H9 (cell line): Measurements from ENCODE around the gene NUDT2. TPM values are rescaled to one million over a fixed set of nuclear protein-coding genes. Genes with fewer than 3 reads are reported as not detected.

Source experiments
- DNase-seq: peaks from one replicate; pipeline ENCODE4 v3.0.0-alpha.2; 2017
- H2AFZ ChIP-seq: one replicate; pipeline ENCODE4 v1.6.1; 2013; ENCODE audit warnings: mild to moderate bottlenecking, low read length, control low read depth, moderate library complexity
- H2AK5ac ChIP-seq: 2 replicates; pipeline ENCODE4 v1.6.1; 2013; ENCODE audit warnings: low read length, control low read depth, mixed read lengths; ENCODE audit not compliant: insufficient read length
- H2BK120ac ChIP-seq: one replicate; pipeline ENCODE4 v1.6.1; 2013; ENCODE audit warnings: low read depth, mild to moderate bottlenecking, low read length, control low read depth, inconsistent platforms; ENCODE audit not compliant: poor library complexity, severe bottlenecking
- H2BK12ac ChIP-seq: 2 replicates; pipeline ENCODE4 v1.6.1; 2013; ENCODE audit warnings: low read length, control low read depth, mixed read lengths, low read depth; ENCODE audit not compliant: insufficient read length
- H2BK15ac ChIP-seq: 2 replicates; pipeline ENCODE4 v1.6.1; 2013; ENCODE audit warnings: low read depth, low read length, control low read depth
- H2BK20ac ChIP-seq: one replicate; pipeline ENCODE4 v1.6.1; 2013; ENCODE audit warnings: low read depth, mild to moderate bottlenecking, low read length, control low read depth, inconsistent platforms; ENCODE audit not compliant: poor library complexity, severe bottlenecking
- H2BK5ac ChIP-seq: 2 replicates; pipeline ENCODE4 v1.6.1; 2013; ENCODE audit warnings: low read length, control low read depth, mixed read lengths; ENCODE audit not compliant: insufficient read length
- H3K14ac ChIP-seq: 2 replicates; pipeline ENCODE4 v1.6.1; 2013; ENCODE audit warnings: low read length, control low read depth; ENCODE audit not compliant: insufficient read depth
- H3K18ac ChIP-seq: 2 replicates; pipeline ENCODE4 v1.6.1; 2013; ENCODE audit warnings: low read depth, mild to moderate bottlenecking, mixed read lengths, low read length, control low read depth; ENCODE audit not compliant: insufficient read length
- H3K23ac ChIP-seq: 2 replicates; pipeline ENCODE4 v1.6.1; 2013; ENCODE audit warnings: low read length, control low read depth, mixed read lengths, low read depth; ENCODE audit not compliant: insufficient read length
- H3K23me2 ChIP-seq: 2 replicates; pipeline ENCODE4 v1.6.1; 2013; ENCODE audit warnings: low read depth, mild to moderate bottlenecking, mixed read lengths, low read length, control low read depth; ENCODE audit not compliant: insufficient read length, poor library complexity, severe bottlenecking
- H3K27ac ChIP-seq: 2 replicates; pipeline ENCODE4 v1.5.1; 2013; ENCODE audit warnings: low read length, control low read depth, mixed read lengths, low read depth; ENCODE audit not compliant: insufficient read length
- H3K27me3 ChIP-seq: 2 replicates; pipeline ENCODE4 v1.6.1; 2013; ENCODE audit warnings: low read length, control low read depth, inconsistent platforms; ENCODE audit not compliant: insufficient read depth
- H3K4ac ChIP-seq: 2 replicates; pipeline ENCODE4 v1.6.1; 2013; ENCODE audit warnings: low read depth, mild to moderate bottlenecking, control low read depth, inconsistent platforms, low read length, moderate library complexity
- H3K4me1 ChIP-seq: 2 replicates; pipeline ENCODE4 v1.6.1; 2013; ENCODE audit warnings: low read length, control low read depth, inconsistent platforms; ENCODE audit not compliant: insufficient read depth
- H3K4me2 ChIP-seq: 2 replicates; pipeline ENCODE4 v1.6.1; 2013; ENCODE audit warnings: low read length, control low read depth, mixed read lengths; ENCODE audit not compliant: insufficient read length, insufficient read depth
- H3K56ac ChIP-seq: 2 replicates; pipeline ENCODE4 v1.6.1; 2013; ENCODE audit warnings: low read depth, mild to moderate bottlenecking, mixed read lengths, low read length, control low read depth; ENCODE audit not compliant: insufficient read length
- H3K79me1 ChIP-seq: 2 replicates; pipeline ENCODE4 v1.6.1; 2013; ENCODE audit warnings: low read depth, mild to moderate bottlenecking, moderate library complexity, low read length, control low read depth, inconsistent platforms; ENCODE audit not compliant: insufficient read depth, poor library complexity, severe bottlenecking
- H3K79me2 ChIP-seq: 2 replicates; pipeline ENCODE4 v1.6.1; 2013; ENCODE audit warnings: low read length, control low read depth, inconsistent platforms; ENCODE audit not compliant: insufficient read depth
- H3K9ac ChIP-seq: 2 replicates; pipeline ENCODE4 v1.6.1; 2013; ENCODE audit warnings: low read length, control low read depth, mixed read lengths; ENCODE audit not compliant: insufficient read length; ENCODE audit errors: extremely low read depth
- H3K9me3 ChIP-seq: one replicate; pipeline ENCODE4 v1.6.1; 2013; ENCODE audit warnings: low read depth, low read length, inconsistent platforms; ENCODE audit not compliant: control insufficient read depth
- H3T11ph ChIP-seq: one replicate; pipeline ENCODE4 v1.6.1; 2013; ENCODE audit warnings: mild to moderate bottlenecking, low read length, control low read depth, inconsistent platforms
- H4K20me1 ChIP-seq: one replicate; pipeline ENCODE4 v1.6.1; 2013; ENCODE audit not compliant: control insufficient read depth, insufficient read length, insufficient read depth
- H4K5ac ChIP-seq: 2 replicates; pipeline ENCODE4 v1.6.1; 2013; ENCODE audit warnings: low read depth, mild to moderate bottlenecking, mixed read lengths, low read length, control low read depth; ENCODE audit not compliant: insufficient read length
- H4K8ac ChIP-seq: replicated peaks from 2 replicates; pipeline ENCODE4 v1.6.1; 2013; ENCODE audit warnings: low read length, control low read depth, mixed read lengths, low read depth; ENCODE audit not compliant: insufficient read length
- H4K91ac ChIP-seq: 2 replicates; pipeline ENCODE4 v1.6.1; 2013; ENCODE audit warnings: low read depth, mild to moderate bottlenecking, moderate library complexity, mixed read lengths, low read length, control low read depth; ENCODE audit not compliant: insufficient read length
- H3K27ac Mint-ChIP-seq, 3 experiments: 2 replicates in 2 of 3; 3 replicates in 1 of 3; pipeline ENCODE4 v1.8.0; 2020 to 2021; ENCODE audit warnings: mixed read lengths in 3 of 3, mild to moderate bottlenecking in 1 of 3, moderate library complexity in 1 of 3
- H3K27me3 Mint-ChIP-seq: 2 replicates; pipeline ENCODE4 v1.8.0; 2021; ENCODE audit warnings: low read depth, mild to moderate bottlenecking, moderate library complexity, mixed read lengths
- H3K36me3 Mint-ChIP-seq, 3 experiments: 2 replicates in 2 of 3; 3 replicates in 1 of 3; pipeline ENCODE4 v1.8.0; 2020 to 2021; ENCODE audit warnings: low read depth in 3 of 3, mixed read lengths in 3 of 3; ENCODE audit not compliant: insufficient read depth in 1 of 3
- H3K4me1 Mint-ChIP-seq, 2 experiments: 2 replicates each; pipeline ENCODE4 v1.8.0; 2020; ENCODE audit warnings: mixed read lengths in 2 of 2
- H3K4me3 Mint-ChIP-seq, 2 experiments: 2 replicates in 1 of 2; 3 replicates in 1 of 2; pipeline ENCODE4 v1.8.0; 2020 to 2021; ENCODE audit warnings: mild to moderate bottlenecking in 2 of 2, mixed read lengths in 2 of 2, moderate library complexity in 1 of 2
- H3K9me3 Mint-ChIP-seq, 2 experiments: 2 replicates in 1 of 2; 3 replicates in 1 of 2; pipeline ENCODE4 v1.8.0; 2020; ENCODE audit warnings: mild to moderate bottlenecking in 2 of 2, mixed read lengths in 2 of 2, moderate library complexity in 1 of 2
- CTCF ChIP-seq: fragments of 200-600 bp; sonication (generic); conservative IDR thresholded peaks from 3 replicates; pipeline ENCODE4 v1.8.0; 2021; ENCODE audit warnings: antibody characterized with exemption, mild to moderate bottlenecking
- WGBS: extraction: QIAGEN DNeasy Blood & Tissue Kit; methylation state at CpG from one replicate; pipeline ENCODE4 v1.1.7; 2013; ENCODE audit warnings: missing lambda C conversion rate, low lambda C conversion rate, mixed read lengths; ENCODE audit not compliant: insufficient read length; ENCODE audit errors: extremely low coverage; 5-methylcytosine and 5-hydroxymethylcytosine counted together
- total RNA-seq: library from RNA; stranded (reverse); gene quantifications from 2 replicates; pipeline ENCODE4 v1.2.1, GENCODE V29; 2021

NUDT2 gene
- total RNA-seq, 1 experiment from 2014 or later = 14.1 TPM

DNA sequence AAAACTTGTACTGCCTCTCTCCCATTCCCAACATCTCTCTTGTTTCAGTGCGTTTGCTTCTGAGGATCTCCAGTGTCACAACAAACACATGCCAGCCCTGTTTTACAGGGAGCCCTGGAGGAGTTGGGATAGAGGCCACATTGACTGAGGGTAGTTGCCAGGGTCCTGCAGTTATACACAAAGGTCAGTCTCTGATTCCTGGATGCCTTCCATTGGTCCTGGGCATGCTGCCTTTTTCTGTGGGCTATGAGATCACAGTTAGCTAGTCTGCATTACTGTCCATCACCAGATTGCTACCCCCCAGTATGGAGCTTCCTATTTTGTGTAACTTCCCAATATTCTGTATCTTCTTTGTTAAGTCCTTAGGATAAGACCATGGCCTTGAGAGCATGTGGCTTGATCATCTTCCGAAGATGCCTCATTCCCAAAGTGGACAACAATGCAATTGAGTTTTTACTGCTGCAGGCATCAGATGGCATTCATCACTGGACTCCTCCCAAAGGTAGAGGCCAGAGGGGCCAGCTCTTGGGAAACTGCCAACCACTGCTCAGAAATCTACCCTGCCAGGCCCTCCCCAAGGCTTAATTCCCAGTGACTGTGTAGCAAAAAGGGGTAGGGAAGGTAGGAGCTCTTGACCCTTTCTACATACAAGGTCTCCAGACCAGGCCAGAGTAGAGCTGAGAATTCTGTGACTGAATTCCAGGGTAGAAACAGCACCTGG, 9.5 kb downstream of the NUDT2 start:
- no peak overlapping the region for H4K5ac ChIP-seq
- no peak overlapping the region for H3K18ac ChIP-seq
- no peaks in the 10 kb centered on the region for H3K9me3 Mint-ChIP-seq
- H2BK20ac ChIP-seq = no peak overlapping the region
- no peaks in the 10 kb centered on the region for H3K79me1 ChIP-seq
- peaks cover 4 to 40% (median 28%) of the 10 kb centered on the region in 3 experiments; a peak in 6 of 7 replicates for H3K36me3 Mint-ChIP-seq
- no peak for TF ChIP-seq CTCF
- no peak for DNase-seq
- no peak overlapping the region for H2BK120ac ChIP-seq
- H3K79me2 ChIP-seq = no peaks in the 10 kb centered on the region
- no peaks in the 10 kb centered on the region for H3K27me3 ChIP-seq
- H4K91ac ChIP-seq = no peak overlapping the region
- H2BK5ac ChIP-seq = no peak overlapping the region
- no peak overlapping the region for H3K27ac ChIP-seq
- no CpG with 5 or more reads among the region's 2 CpGs for WGBS
- no peak overlapping the region for H3K4ac ChIP-seq
- no peaks in the 10 kb centered on the region for H4K20me1 ChIP-seq
- no peak overlapping the region for H4K8ac ChIP-seq
- H3K4me3 Mint-ChIP-seq = no peak overlapping the region
- H2AK5ac ChIP-seq = no peak overlapping the region
- no peak overlapping the region for H3T11ph ChIP-seq
- no peaks in the 10 kb centered on the region for H3K23me2 ChIP-seq
- no peak overlapping the region for H2AFZ ChIP-seq
- H2BK15ac ChIP-seq = no peak overlapping the region
- H2BK12ac ChIP-seq = no peak overlapping the region
- H3K27me3 Mint-ChIP-seq = no peaks in the 10 kb centered on the region
- H3K9me3 ChIP-seq = no peaks in the 10 kb centered on the region
- no peak overlapping the region for H3K9ac ChIP-seq
- H3K27ac Mint-ChIP-seq = peak overlapping the region in 2 of 3 experiments; percentile 52 to 53; a peak in 2 of 7 replicates
- no peak overlapping the region for H3K23ac ChIP-seq
- no peak overlapping the region for H3K4me2 ChIP-seq
- no peak overlapping the region for H3K14ac ChIP-seq
- H3K4me1 ChIP-seq = peaks cover 8% of the 10 kb centered on the region; the same call in 1 of the 2 replicates
- H3K4me1 Mint-ChIP-seq = peaks cover 16 to 20% of the 10 kb centered on the region in 2 experiments
- no peak overlapping the region for H3K56ac ChIP-seq
